CD14-positive monocyte (primary cell): ENCODE data around the gene NOTCH4. TPM values are rescaled to one million over a fixed set of nuclear protein-coding genes. Genes with fewer than 3 reads are reported as not detected.

Source experiments
- DNase-seq, 3 donors: peaks; one replicate each; pipeline ENCODE4 v3.0.0-alpha.2; 2011 to 2022
- H2AFZ ChIP-seq: 2 replicates; pipeline ENCODE4 v1.6.0; 2012; ENCODE audit warnings: mild to moderate bottlenecking, low read depth, low read length, inconsistent platforms; ENCODE audit not compliant: insufficient read depth, poor library complexity, severe bottlenecking
- H3K27ac ChIP-seq, 2 donors: 1 replicate in 1 of 2; 2 replicates in 1 of 2; pipeline ENCODE4 v1.5.1; 2012 to 2013; ENCODE audit warnings: low read length in 2 of 2, control low read depth in 1 of 2, inconsistent platforms in 1 of 2, low read depth in 1 of 2, mild to moderate bottlenecking in 1 of 2
- H3K27me3 ChIP-seq, 2 donors: one replicate each; pipeline versions ENCODE4 v1.6.0 to v1.6.1; 2011 to 2013; ENCODE audit warnings: low read length in 2 of 2; ENCODE audit not compliant: control insufficient read depth in 2 of 2, insufficient read depth in 2 of 2
- H3K36me3 ChIP-seq, 2 donors: replicated peaks in 1 of 2; 1 replicate in 1 of 2; 2 replicates in 1 of 2; pipeline versions ENCODE4 v1.5.1 to v1.6.1; 2012 to 2013; ENCODE audit warnings: low read length in 2 of 2, control low read depth in 1 of 2, inconsistent platforms in 1 of 2, mild to moderate bottlenecking in 1 of 2; ENCODE audit not compliant: insufficient read depth in 2 of 2, control insufficient read depth in 1 of 2
- H3K4me1 ChIP-seq, 2 donors: 1 replicate in 1 of 2; 2 replicates in 1 of 2; pipeline versions ENCODE4 v1.5.1 to v1.6.1; 2012 to 2013; ENCODE audit warnings: low read length in 2 of 2, control low read depth in 1 of 2, inconsistent platforms in 1 of 2, mild to moderate bottlenecking in 1 of 2, moderate library complexity in 1 of 2; ENCODE audit not compliant: insufficient read depth in 2 of 2, control insufficient read depth in 1 of 2
- H3K4me2 ChIP-seq: replicated peaks from 2 replicates; pipeline ENCODE3; 2012; ENCODE audit warnings: low read length, moderate library complexity, mild to moderate bottlenecking; ENCODE audit not compliant: poor library complexity, severe bottlenecking; ENCODE audit errors: extremely low read depth
- H3K4me3 ChIP-seq, 3 experiments: fragments of 200-600 bp in 1 of 3; sonication (generic) in 1 of 3; replicated peaks in 1 of 3; 1 replicate in 2 of 3; 2 replicates in 1 of 3; pipeline ENCODE4 v1.5.1; 2011 to 2013; ENCODE audit warnings: low read length in 3 of 3, mild to moderate bottlenecking in 3 of 3, control low read depth in 2 of 3, low read depth in 2 of 3, inconsistent platforms in 1 of 3, moderate library complexity in 1 of 3
- H3K79me2 ChIP-seq: 2 replicates; pipeline ENCODE4 v1.6.0; 2012; ENCODE audit warnings: mild to moderate bottlenecking, control low read depth, inconsistent platforms, low read length, moderate library complexity; ENCODE audit not compliant: insufficient read depth
- H3K9ac ChIP-seq: 2 replicates; pipeline ENCODE4 v1.6.0; 2017; ENCODE audit warnings: low read length, mild to moderate bottlenecking; ENCODE audit not compliant: insufficient read depth, poor library complexity, severe bottlenecking
- H3K9me3 ChIP-seq, 2 donors: replicated peaks in 1 of 2; 1 replicate in 1 of 2; 2 replicates in 1 of 2; pipeline versions ENCODE4 v1.5.1 to v1.6.1; 2012 to 2013; ENCODE audit warnings: low read length in 2 of 2, control low read depth in 1 of 2; ENCODE audit not compliant: control insufficient read depth in 1 of 2, insufficient read depth in 1 of 2
- H4K20me1 ChIP-seq: 2 replicates; pipeline ENCODE4 v1.6.0; 2012; ENCODE audit warnings: mild to moderate bottlenecking, low read length, control low read depth, moderate library complexity; ENCODE audit not compliant: insufficient read depth
- H3K27ac Mint-ChIP-seq, 7 donors: one replicate each; pipeline ENCODE4 v1.8.0; 2020; ENCODE audit warnings: mild to moderate bottlenecking in 7 of 7, mixed read lengths in 7 of 7, moderate library complexity in 6 of 7, inconsistent platforms in 2 of 7
- H3K27me3 Mint-ChIP-seq, 3 donors: one replicate each; pipeline ENCODE4 v1.8.0; 2021 to 2022; ENCODE audit warnings: low read depth in 3 of 3, mild to moderate bottlenecking in 3 of 3, mixed read lengths in 3 of 3, moderate library complexity in 3 of 3, inconsistent platforms in 1 of 3
- H3K36me3 Mint-ChIP-seq, 2 donors: one replicate each; pipeline ENCODE4 v1.8.0; 2020; ENCODE audit warnings: mixed read lengths in 2 of 2, inconsistent platforms in 1 of 2, mild to moderate bottlenecking in 1 of 2
- H3K4me1 Mint-ChIP-seq: one replicate; pipeline ENCODE4 v1.8.0; 2020; ENCODE audit warnings: mild to moderate bottlenecking, mixed read lengths
- H3K4me3 Mint-ChIP-seq, 2 donors: one replicate each; pipeline ENCODE4 v1.8.0; 2020; ENCODE audit warnings: mild to moderate bottlenecking in 2 of 2, mixed read lengths in 2 of 2, moderate library complexity in 1 of 2
- H3K9me3 Mint-ChIP-seq, 7 donors: one replicate each; pipeline ENCODE4 v1.8.0; 2020 to 2022; ENCODE audit warnings: mixed read lengths in 7 of 7, mild to moderate bottlenecking in 6 of 7, moderate library complexity in 6 of 7, inconsistent platforms in 2 of 7
- CTCF ChIP-seq: fragments of 200-600 bp; IDR thresholded peaks from one replicate; pipeline ENCODE4 v1.8.0; 2022; ENCODE audit warnings: antibody characterized with exemption, mild to moderate bottlenecking
- WGBS: methylation state at CpG from one replicate; pipeline ENCODE4 v1.1.5; 2013; ENCODE audit warnings: missing lambda C conversion rate; ENCODE audit not compliant: insufficient coverage; 5-methylcytosine and 5-hydroxymethylcytosine counted together
- intact Hi-C, 2 donors: fragments of 100-400 bp; cut with micrococcal nuclease; formaldehyde crosslinking; loops; one replicate each; pipeline versions ENCODE4 v1.15.0 to v1.15.1; 2023
- polyA plus RNA-seq, 3 donors: library from polyadenylated mRNA; depleted of rRNA in 1 of 3; unstranded in 2 of 3; stranded (reverse) in 1 of 3; fragments of 300-500 nt in 2 of 3; fragments of >200 nt in 1 of 3; fragmentation: Illumina TruSeq in 2 of 3; gene quantifications; 1 replicate in 2 of 3; 2 replicates in 1 of 3; pipeline ENCODE4 v1.2.3, GENCODE V29; 2012 to 2021

NOTCH4 gene
- polyA plus RNA-seq, 3 donors: 5.2 to 8.1 (median 6.1) TPM

GRCh38 chr6:32176476-32177182 is 47.2 kb downstream of the NOTCH4 start:
- Histone ChIP-seq H4K20me1 (no peaks in the 10 kb centered on the region), H3K36me3 (peaks cover 11 to 18% of the 10 kb centered on the region in 2 donors), H2AFZ (peak overlapping the region; percentile 93), H3K9ac (peak overlapping the region; percentile 81), H3K27ac (peak overlapping the region; percentile 89 to 90), H3K79me2 (peaks cover 49% of the 10 kb centered on the region), H3K4me2 (peak overlapping the region; percentile 97), H3K27me3 (no peaks in the 10 kb centered on the region), H3K4me1 (peaks cover 49 to 64% of the 10 kb centered on the region in 2 donors), H3K4me3 (peak overlapping the region; percentile 71 to 94 (median 82)), H3K9me3 (no peaks in the 10 kb centered on the region)
- 64% methylated on average over 2 of the region's 5 CpGs for WGBS
- no peak for TF ChIP-seq CTCF
- Mint-ChIP-seq H3K4me3 (peak overlapping the region; percentile 90 to 98), H3K36me3 (peaks cover 16 to 18% of the 10 kb centered on the region in 2 donors), H3K27ac (peak overlapping the region; percentile 96 to 100 (median 100)), H3K27me3 (peaks cover 0 to 4% (median 0%) of the 10 kb centered on the region in 3 donors), H3K4me1 (peaks cover 75% of the 10 kb centered on the region), H3K9me3 (no peaks in the 10 kb centered on the region)
- intact Hi-C loops: loop anchor here (1.0 to 5.0 kb wide), 2 partner anchors 28 to 54 kb away; no protein-coding TSS in a partner anchor
- peak in 2 of 3 donors; percentile 32 to 66 for DNase-seq

GRCh38 chr6:32175711-32176475 is 48.0 kb downstream of the NOTCH4 start, which contains the start of gene AGPAT1:
Gene AGPAT1, minus strand, starts transcription at chr6:32176084. Its CDS starts 4,588 bp downstream, at chr6:32171496.
- peaks cover 49 to 63% of the 10 kb centered on the region in 2 donors for H3K4me1 ChIP-seq
- Mint-ChIP-seq H3K4me3 (peak within 1 kb of the TSS; percentile 90 to 98), H3K27me3 (peaks cover 0 to 4% (median under 1%) of the 10 kb centered on the region in 3 donors), H3K9me3 (no peaks in the 10 kb centered on the region), H3K4me1 (peaks cover 69% of the 10 kb centered on the region), H3K27ac (peak within 1 kb of the TSS; percentile 96 to 100 (median 100)), H3K36me3 (peaks cover 14 to 16% of the 10 kb centered on the region in 2 donors)
- peak within 1 kb of the TSS; percentile 89 to 90 for H3K27ac ChIP-seq
- TF ChIP-seq CTCF: no peak
- H3K4me2 ChIP-seq: peak within 1 kb of the TSS; percentile 97
- H3K27me3 ChIP-seq: no peaks in the 10 kb centered on the region
- H3K9ac ChIP-seq: peak within 1 kb of the TSS; percentile 81
- no peaks in the 10 kb centered on the region for H4K20me1 ChIP-seq
- DNase-seq: peak; percentile 92 to 95 (median 93)
- intact Hi-C loops: loop anchor here (1.0 to 5.0 kb wide), 3 partner anchors 21 to 54 kb away; partner anchors contain the start of gene PPT2 (in 1 of the 2)
- peaks cover 8 to 16% of the 10 kb centered on the region in 2 donors for H3K36me3 ChIP-seq
- peak within 1 kb of the TSS; percentile 93 for H2AFZ ChIP-seq
- H3K9me3 ChIP-seq: no peaks in the 10 kb centered on the region
- peak within 1 kb of the TSS; percentile 71 to 94 (median 82) for H3K4me3 ChIP-seq
- peaks cover 42% of the 10 kb centered on the region for H3K79me2 ChIP-seq
- under 1% methylated on average over 17 of the region's 27 CpGs for WGBS
